IMR-90 (cell line): ENCODE results near the gene DUS1L. TPM values are rescaled to one million over a fixed set of nuclear protein-coding genes. Genes with fewer than 3 reads are reported as not detected.
A peak's percentile ranks its signal among the peaks of the same experiment; 100 is the strongest.

Experiments used
- ATAC-seq: fragments of 200-7000 bp; cut with Tn5 transposase; 2 replicates; pipeline ENCODE4 v1.9.1; 2020; ENCODE audit warnings: low read depth, mild to moderate bottlenecking, moderate library complexity
- BruUV-seq: library from RNA; stranded (reverse); fragments of 400-500 nt; replicated peaks from 2 replicates; lab custom pipeline; 2021; lab: Mats Ljungman, UMichigan
- CTCF ChIA-PET: fragments of 300-600 bp; formaldehyde crosslinking; extraction: SDS; loops from one replicate; lab custom pipeline; 2021; ENCODE audit warnings: antibody characterized with exemption; lab: Yijun Ruan, JAX
- POLR2A ChIA-PET: fragments of 300-600 bp; sonication (Branson Sonifier 250); formaldehyde crosslinking; loops from one replicate; lab custom pipeline; 2022; ENCODE audit warnings: antibody characterized with exemption; ENCODE audit not compliant: unreplicated experiment; lab: Charles Lee
- DNase-seq: peaks from one replicate; pipeline ENCODE4 v3.0.0; 2013
- H2AFZ ChIP-seq: replicated peaks from 2 replicates; pipeline ENCODE3; 2013; ENCODE audit warnings: low read length, mild to moderate bottlenecking; ENCODE audit not compliant: poor library complexity
- H2AK5ac ChIP-seq: 2 replicates; pipeline ENCODE4 v1.6.1; 2013; ENCODE audit warnings: low read depth, low read length, inconsistent platforms
- H2AK9ac ChIP-seq: replicated peaks from 2 replicates; pipeline ENCODE3; 2013; ENCODE audit warnings: mild to moderate bottlenecking, low read depth, low read length, moderate library complexity; ENCODE audit not compliant: poor library complexity
- H2BK120ac ChIP-seq: 2 replicates; pipeline ENCODE4 v1.6.1; 2013; ENCODE audit warnings: low read depth, low read length, inconsistent platforms
- H2BK15ac ChIP-seq: 3 replicates; pipeline ENCODE4 v1.6.1; 2013; ENCODE audit warnings: low read depth, low read length, inconsistent platforms
- H2BK20ac ChIP-seq: 2 replicates; pipeline ENCODE4 v1.6.1; 2013; ENCODE audit warnings: low read depth, mild to moderate bottlenecking, inconsistent platforms, low read length, moderate library complexity
- H2BK5ac ChIP-seq: 2 replicates; pipeline ENCODE4 v1.6.1; 2013; ENCODE audit warnings: mild to moderate bottlenecking, low read depth, low read length, inconsistent platforms; ENCODE audit not compliant: poor library complexity, severe bottlenecking
- H3K14ac ChIP-seq: replicated peaks from 2 replicates; pipeline ENCODE4 v1.6.1; 2013; ENCODE audit warnings: low read depth, low read length, inconsistent platforms
- H3K18ac ChIP-seq: 2 replicates; pipeline ENCODE4 v1.6.1; 2013; ENCODE audit warnings: low read depth, low read length, control low read depth
- H3K23ac ChIP-seq: 2 replicates; pipeline ENCODE4 v1.6.1; 2013; ENCODE audit warnings: low read depth, low read length, inconsistent platforms
- H3K27ac ChIP-seq: 2 replicates; pipeline ENCODE4 v1.5.1; 2013; ENCODE audit warnings: mild to moderate bottlenecking, control low read depth, low read length; ENCODE audit not compliant: insufficient read depth
- H3K27me3 ChIP-seq: 2 replicates; pipeline ENCODE4 v1.6.1; 2013; ENCODE audit warnings: low read length; ENCODE audit not compliant: control insufficient read depth, insufficient read depth
- H3K36me3 ChIP-seq: 2 replicates; pipeline ENCODE4 v1.6.1; 2013; ENCODE audit warnings: low read length, mixed read lengths; ENCODE audit not compliant: control insufficient read depth, insufficient read depth
- H3K4ac ChIP-seq: 2 replicates; pipeline ENCODE4 v1.6.1; 2013; ENCODE audit warnings: low read depth, low read length, inconsistent platforms
- H3K4me1 ChIP-seq: 2 replicates; pipeline ENCODE4 v1.6.1; 2013; ENCODE audit warnings: low read length, mixed read lengths; ENCODE audit not compliant: control insufficient read depth, insufficient read depth
- H3K4me2 ChIP-seq: 2 replicates; pipeline ENCODE4 v1.6.1; 2013; ENCODE audit warnings: low read depth, mild to moderate bottlenecking, control low read depth, low read length, moderate library complexity
- H3K4me3 ChIP-seq: 2 replicates; pipeline ENCODE4 v1.5.1; 2013; ENCODE audit warnings: low read depth, mild to moderate bottlenecking, control low read depth, low read length, moderate library complexity; ENCODE audit not compliant: insufficient read depth
- H3K56ac ChIP-seq: 2 replicates; pipeline ENCODE4 v1.6.1; 2013; ENCODE audit warnings: low read length, inconsistent platforms; ENCODE audit not compliant: insufficient read depth; ENCODE audit errors: extremely low read depth
- H3K79me1 ChIP-seq, 2 experiments: 2 replicates each; pipeline ENCODE4 v1.6.1; 2013; ENCODE audit warnings: low read length in 2 of 2, inconsistent platforms in 1 of 2, low read depth in 1 of 2
- H3K9ac ChIP-seq: 2 replicates; pipeline ENCODE4 v1.6.1; 2013; ENCODE audit warnings: low read depth, low read length, control low read depth
- H3K9me1 ChIP-seq: 2 replicates; pipeline ENCODE4 v1.6.1; 2013; ENCODE audit warnings: low read length, inconsistent platforms; ENCODE audit not compliant: insufficient read depth
- H3K9me3 ChIP-seq: 2 replicates; pipeline ENCODE4 v1.6.1; 2013; ENCODE audit warnings: low read length; ENCODE audit not compliant: control insufficient read depth, insufficient read depth
- H4K20me1 ChIP-seq: 2 replicates; pipeline ENCODE4 v1.6.1; 2013; ENCODE audit warnings: low read length, inconsistent platforms; ENCODE audit not compliant: insufficient read depth
- H4K5ac ChIP-seq: 2 replicates; pipeline ENCODE4 v1.6.1; 2013; ENCODE audit warnings: mild to moderate bottlenecking, low read depth, low read length, control low read depth
- H4K8ac ChIP-seq, 2 experiments: 2 replicates each; pipeline ENCODE4 v1.6.1; 2013; ENCODE audit warnings: low read depth in 2 of 2, low read length in 2 of 2, control low read depth in 1 of 2, inconsistent platforms in 1 of 2
- H4K91ac ChIP-seq: 2 replicates; pipeline ENCODE4 v1.6.1; 2013; ENCODE audit warnings: low read depth, low read length, inconsistent platforms; ENCODE audit not compliant: insufficient read depth
- BHLHE40 ChIP-seq: fragments of 150-350 bp; IDR thresholded peaks from 2 replicates; pipeline ENCODE4 v1.6.1; 2016; ENCODE audit warnings: mild to moderate bottlenecking, low read depth, low read length
- CEBPB ChIP-seq: IDR thresholded peaks from 2 replicates; pipeline ENCODE4 v1.6.1; 2012; ENCODE audit warnings: low read depth, low read length, improper control_type of control experiment
- CHD1 ChIP-seq: IDR thresholded peaks from 2 replicates; pipeline ENCODE4 v1.6.1; 2012; ENCODE audit warnings: low read depth, low read length, improper control_type of control experiment
- FOS ChIP-seq: fragments of 150-350 bp; IDR thresholded peaks from 2 replicates; pipeline ENCODE4 v1.6.1; 2016; ENCODE audit warnings: low read depth, low read length
- MAFK ChIP-seq: IDR thresholded peaks from 2 replicates; pipeline ENCODE4 v1.6.1; 2012; ENCODE audit warnings: low read depth, low read length, improper control_type of control experiment
- MAZ ChIP-seq: IDR thresholded peaks from 2 replicates; pipeline ENCODE4 v1.6.1; 2012; ENCODE audit warnings: low read depth, mild to moderate bottlenecking, low read length, improper control_type of control experiment, moderate library complexity, borderline replicate concordance
- MXI1 ChIP-seq: IDR thresholded peaks from 2 replicates; pipeline ENCODE4 v1.6.1; 2012; ENCODE audit warnings: low read depth, mild to moderate bottlenecking, low read length, moderate library complexity, borderline replicate concordance
- NFE2L2 ChIP-seq: fragments of 150-350 bp; IDR thresholded peaks from 2 replicates; pipeline ENCODE4 v1.6.1; 2016; ENCODE audit warnings: low read depth, mild to moderate bottlenecking, low read length
- POLR2A ChIP-seq: IDR thresholded peaks from 2 replicates; pipeline ENCODE4 v1.6.1; 2012; ENCODE audit warnings: mild to moderate bottlenecking, low read depth, low read length
- RAD21 ChIP-seq: IDR thresholded peaks from 2 replicates; pipeline ENCODE4 v1.6.1; 2012; ENCODE audit warnings: low read length, improper control_type of control experiment
- RCOR1 ChIP-seq: IDR thresholded peaks from 2 replicates; pipeline ENCODE4 v1.6.1; 2012; ENCODE audit warnings: mild to moderate bottlenecking, low read length, improper control_type of control experiment; ENCODE audit not compliant: insufficient replicate concordance
- RFX5 ChIP-seq: IDR thresholded peaks from 2 replicates; pipeline ENCODE4 v1.8.0; 2012; ENCODE audit warnings: low read depth, mild to moderate bottlenecking, low read length, moderate library complexity
- SMC3 ChIP-seq: fragments of 150-350 bp; IDR thresholded peaks from 2 replicates; pipeline ENCODE4 v1.6.1; 2016; ENCODE audit warnings: low read depth, mild to moderate bottlenecking, antibody characterized with exemption, low read length, moderate library complexity
- WGBS, 2 experiments: methylation state at CpG; one replicate each; pipeline versions ENCODE4 v1.1.5 to v1.1.7; 2013; ENCODE audit warnings: missing lambda C conversion rate in 2 of 2; ENCODE audit not compliant: insufficient read length in 1 of 2; ENCODE audit errors: extremely low coverage in 2 of 2; 5-methylcytosine and 5-hydroxymethylcytosine counted together
- dilution Hi-C: fragments of 300-500 bp; cut with HindIII; formaldehyde crosslinking; loops from one replicate; pipeline ENCODE4 v1.14.3; 2018; ENCODE audit warnings: low sequenced_read_pairs; ENCODE audit not compliant: unreplicated experiment
- in situ Hi-C: fragments of 300-500 bp; cut with MboI; formaldehyde crosslinking; loops from 3 replicates; pipeline ENCODE4 v1.14.3; 2019; ENCODE audit warnings: low sequenced_read_pairs, inconsistent platforms, mixed read lengths
- intact Hi-C: fragments of 100-400 bp; cut with micrococcal nuclease; formaldehyde crosslinking; loops from 2 replicates; pipeline ENCODE4 v1.10.0; 2022
- polyA plus RNA-seq, 3 experiments: library from polyadenylated mRNA; depleted of rRNA; stranded (reverse); fragments of >200 nt; gene quantifications; 2 replicates each; pipeline ENCODE4 v1.2.3, GENCODE V29; 2012; ENCODE audit warnings: low replicate concordance in 1 of 3
- total RNA-seq: library from RNA; depleted of rRNA; stranded (reverse); fragments of >200 nt; gene quantifications from 2 replicates; pipeline ENCODE4 v1.2.3, GENCODE V29; 2012
- TF ChIP-seq, protein P1 (sequence below): fragments of 150-350 bp; IDR thresholded peaks from 2 replicates; pipeline ENCODE4 v1.6.1; 2017; ENCODE audit warnings: mild to moderate bottlenecking, antibody characterized with exemption, low read length, low read depth
- TF ChIP-seq, protein P2 (sequence below): fragments of 150-350 bp; IDR thresholded peaks from 2 replicates; pipeline ENCODE4 v1.6.1; 2016; ENCODE audit warnings: low read depth, mild to moderate bottlenecking, low read length, moderate library complexity, borderline replicate concordance
- TF ChIP-seq, protein P3 (sequence below): conservative IDR thresholded peaks from 2 replicates; pipeline ENCODE4 v1.5.1; 2012; ENCODE audit warnings: mild to moderate bottlenecking, low read depth, low read length, improper control_type of control experiment

Gene DUS1L
- total and polyA plus RNA-seq, 2 of the 4 experiments (the other 2 are of a cell fraction): 29.0 to 76.9 TPM

DNA sequence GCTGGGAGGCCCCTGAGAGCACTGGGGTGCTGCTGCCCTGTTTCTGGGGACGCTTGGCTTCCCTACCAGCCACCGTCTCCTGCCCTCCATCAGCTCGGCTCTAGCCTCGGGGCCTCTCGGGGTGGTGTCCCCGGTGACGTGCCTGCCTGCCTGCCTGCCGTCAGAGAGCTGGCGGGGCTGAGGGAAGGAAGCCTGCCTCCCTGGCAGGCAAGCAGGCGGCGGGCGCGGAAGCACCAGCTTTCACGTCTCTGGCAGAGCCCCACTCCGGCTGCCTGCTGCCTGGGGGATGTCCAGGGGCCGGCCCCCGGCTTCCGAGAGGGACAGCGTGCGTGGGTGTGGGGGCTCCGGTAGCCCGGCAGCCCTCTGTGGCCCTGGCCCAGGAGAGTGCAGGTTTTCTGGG lies 52.3 kb downstream of the DUS1L start:
- no peaks in the 10 kb centered on the region for H3K9me3 ChIP-seq
- POLR2A ChIA-PET: no interaction called here
- H4K20me1 ChIP-seq: no peaks in the 10 kb centered on the region; the same call in 1 of the 2 replicates
- peak; percentile 10 for DNase-seq
- no peak overlapping the region for H3K4me3 ChIP-seq
- intact Hi-C loops (no loop called here), dilution Hi-C loops (no loop called here), in situ Hi-C loops (no loop called here)
- peaks cover 7% of the 10 kb centered on the region; the same call in 1 of the 2 replicates for H3K36me3 ChIP-seq
- no TSS peak for BruUV-seq
- no peaks in the 10 kb centered on the region for H3K9me1 ChIP-seq
- no peak overlapping the region for H3K4ac ChIP-seq
- CTCF ChIA-PET: interaction anchor here (1.3 kb wide), 1 partner anchor 54 kb away, joined by 3 read pairs; no protein-coding TSS in a partner anchor
- H2AFZ ChIP-seq: no peak overlapping the region
- no peak overlapping the region for H2AK5ac ChIP-seq
- no peak overlapping the region for H2BK5ac ChIP-seq
- no peak overlapping the region for H3K27ac ChIP-seq
- no peaks in the 10 kb centered on the region for H3K4me1 ChIP-seq
- 44% methylated on average over 7 of the region's 22 CpGs; no CpG with 5 or more reads in 1 of the 2 experiments for WGBS, 2 experiments
- no peak overlapping the region for H4K5ac ChIP-seq
- no peaks in the 10 kb centered on the region for H3K27me3 ChIP-seq
- H2AK9ac ChIP-seq: no peak overlapping the region
- H3K56ac ChIP-seq: no peak overlapping the region
- H2BK20ac ChIP-seq: no peak overlapping the region
- no peak overlapping the region for H2BK15ac ChIP-seq
- H3K23ac ChIP-seq: no peak overlapping the region
- H3K4me2 ChIP-seq: no peak overlapping the region
- no peak overlapping the region for H3K9ac ChIP-seq
- no peaks in the 10 kb centered on the region for H3K79me1 ChIP-seq
- H2BK120ac ChIP-seq: no peak overlapping the region
- TF ChIP-seq MAZ: no peak
- no peak for TF ChIP-seq FOS
- no peak for TF ChIP-seq SMC3
- no peak for TF ChIP-seq NFE2L2
- TF ChIP-seq CHD1: no peak
- no peak for TF ChIP-seq BHLHE40
- TF ChIP-seq, protein P1, sequence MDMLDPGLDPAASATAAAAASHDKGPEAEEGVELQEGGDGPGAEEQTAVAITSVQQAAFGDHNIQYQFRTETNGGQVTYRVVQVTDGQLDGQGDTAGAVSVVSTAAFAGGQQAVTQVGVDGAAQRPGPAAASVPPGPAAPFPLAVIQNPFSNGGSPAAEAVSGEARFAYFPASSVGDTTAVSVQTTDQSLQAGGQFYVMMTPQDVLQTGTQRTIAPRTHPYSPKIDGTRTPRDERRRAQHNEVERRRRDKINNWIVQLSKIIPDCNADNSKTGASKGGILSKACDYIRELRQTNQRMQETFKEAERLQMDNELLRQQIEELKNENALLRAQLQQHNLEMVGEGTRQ: no peak
- TF ChIP-seq, protein P2, sequence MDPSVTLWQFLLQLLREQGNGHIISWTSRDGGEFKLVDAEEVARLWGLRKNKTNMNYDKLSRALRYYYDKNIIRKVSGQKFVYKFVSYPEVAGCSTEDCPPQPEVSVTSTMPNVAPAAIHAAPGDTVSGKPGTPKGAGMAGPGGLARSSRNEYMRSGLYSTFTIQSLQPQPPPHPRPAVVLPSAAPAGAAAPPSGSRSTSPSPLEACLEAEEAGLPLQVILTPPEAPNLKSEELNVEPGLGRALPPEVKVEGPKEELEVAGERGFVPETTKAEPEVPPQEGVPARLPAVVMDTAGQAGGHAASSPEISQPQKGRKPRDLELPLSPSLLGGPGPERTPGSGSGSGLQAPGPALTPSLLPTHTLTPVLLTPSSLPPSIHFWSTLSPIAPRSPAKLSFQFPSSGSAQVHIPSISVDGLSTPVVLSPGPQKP: no peak
- no peak for TF ChIP-seq POLR2A
- TF ChIP-seq, protein P3, sequence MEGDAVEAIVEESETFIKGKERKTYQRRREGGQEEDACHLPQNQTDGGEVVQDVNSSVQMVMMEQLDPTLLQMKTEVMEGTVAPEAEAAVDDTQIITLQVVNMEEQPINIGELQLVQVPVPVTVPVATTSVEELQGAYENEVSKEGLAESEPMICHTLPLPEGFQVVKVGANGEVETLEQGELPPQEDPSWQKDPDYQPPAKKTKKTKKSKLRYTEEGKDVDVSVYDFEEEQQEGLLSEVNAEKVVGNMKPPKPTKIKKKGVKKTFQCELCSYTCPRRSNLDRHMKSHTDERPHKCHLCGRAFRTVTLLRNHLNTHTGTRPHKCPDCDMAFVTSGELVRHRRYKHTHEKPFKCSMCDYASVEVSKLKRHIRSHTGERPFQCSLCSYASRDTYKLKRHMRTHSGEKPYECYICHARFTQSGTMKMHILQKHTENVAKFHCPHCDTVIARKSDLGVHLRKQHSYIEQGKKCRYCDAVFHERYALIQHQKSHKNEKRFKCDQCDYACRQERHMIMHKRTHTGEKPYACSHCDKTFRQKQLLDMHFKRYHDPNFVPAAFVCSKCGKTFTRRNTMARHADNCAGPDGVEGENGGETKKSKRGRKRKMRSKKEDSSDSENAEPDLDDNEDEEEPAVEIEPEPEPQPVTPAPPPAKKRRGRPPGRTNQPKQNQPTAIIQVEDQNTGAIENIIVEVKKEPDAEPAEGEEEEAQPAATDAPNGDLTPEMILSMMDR: no peak
- TF ChIP-seq RFX5: no peak
- TF ChIP-seq RAD21: no peak
- TF ChIP-seq RCOR1: no peak
- no peak for TF ChIP-seq MXI1
- no peak for TF ChIP-seq MAFK
- TF ChIP-seq CEBPB: no peak
- H3K18ac ChIP-seq: no peak overlapping the region
- no peak for ATAC-seq
- no peak overlapping the region for H4K91ac ChIP-seq
- H4K8ac ChIP-seq: no peak overlapping the region
- H3K14ac ChIP-seq: no peak overlapping the region
